Caco-2 (cell line): Measurements from ENCODE around the gene KRTAP9-2. TPM values are rescaled to one million over a fixed set of nuclear protein-coding genes. Genes with fewer than 3 reads are reported as not detected.
"Not testable (repeated sequence)": the region's sequence is repeated elsewhere in the genome, so short reads cannot be mapped to it uniquely, and the experiment has no call there.

Experiments
- BruUV-seq: library from RNA; stranded (reverse); fragments of 400-500 nt; replicated peaks from 2 replicates; lab custom pipeline; 2021; lab: Mats Ljungman, UMichigan
- CTCF ChIA-PET: fragments of 300-600 bp; sonication (Branson Sonifier 250); formaldehyde crosslinking; loops from one replicate; lab custom pipeline; 2022; ENCODE audit warnings: antibody characterized with exemption; lab: Charles Lee
- POLR2A ChIA-PET: fragments of 300-600 bp; sonication (Branson Sonifier 250); formaldehyde crosslinking; loops from one replicate; lab custom pipeline; 2022; ENCODE audit warnings: antibody characterized with exemption; lab: Charles Lee
- DNase-seq, 2 experiments: peaks; one replicate each; pipeline versions ENCODE4 v3.0.0 to v3.0.0-alpha.2; 2020 to 2022
- H3K27me3 ChIP-seq: replicated peaks from 2 replicates; pipeline ENCODE4 v1.6.0; 2011; ENCODE audit warnings: low read length; ENCODE audit not compliant: control insufficient read depth, insufficient read depth
- H3K36me3 ChIP-seq: 2 replicates; pipeline ENCODE4 v1.5.1; 2011; ENCODE audit warnings: low read length; ENCODE audit not compliant: control insufficient read depth, insufficient read depth
- H3K4me1 ChIP-seq: fragments of 250-450 bp; sonication (Bioruptor Pico); 2 replicates; pipeline ENCODE4 v1.5.1; 2020; ENCODE audit warnings: mild to moderate bottlenecking
- H3K4me3 ChIP-seq: 2 replicates; pipeline ENCODE4 v1.5.1; 2011; ENCODE audit warnings: low read depth, mild to moderate bottlenecking, control low read depth, low read length
- H3K9me3 ChIP-seq: fragments of 250-450 bp; sonication (Bioruptor Pico); 2 replicates; pipeline ENCODE4 v1.5.1; 2020; ENCODE audit warnings: mild to moderate bottlenecking, moderate library complexity
- H3K27ac Mint-ChIP-seq: one replicate; pipeline ENCODE4 v1.8.0; 2022; ENCODE audit warnings: mixed read lengths; ENCODE audit not compliant: unreplicated experiment
- H3K27me3 Mint-ChIP-seq: one replicate; pipeline ENCODE4 v1.8.0; 2022; ENCODE audit warnings: mixed read lengths; ENCODE audit not compliant: insufficient read depth, unreplicated experiment
- H3K36me3 Mint-ChIP-seq: one replicate; pipeline ENCODE4 v1.8.0; 2022; ENCODE audit warnings: mild to moderate bottlenecking, mixed read lengths; ENCODE audit not compliant: insufficient read depth, unreplicated experiment
- H3K4me1 Mint-ChIP-seq: one replicate; pipeline ENCODE4 v1.8.0; 2022; ENCODE audit warnings: low read depth, mixed read lengths; ENCODE audit not compliant: unreplicated experiment
- H3K4me3 Mint-ChIP-seq: one replicate; pipeline ENCODE4 v1.8.0; 2022; ENCODE audit warnings: mild to moderate bottlenecking, moderate library complexity, mixed read lengths; ENCODE audit not compliant: unreplicated experiment
- H3K9me3 Mint-ChIP-seq: one replicate; pipeline ENCODE4 v1.8.0; 2022; ENCODE audit warnings: mixed read lengths; ENCODE audit not compliant: unreplicated experiment
- intact Hi-C: fragments of 100-400 bp; cut with micrococcal nuclease; formaldehyde crosslinking; loops from one replicate; pipeline ENCODE4 v1.10.0; 2022; ENCODE audit not compliant: unreplicated experiment
- total RNA-seq: library from RNA; stranded (reverse); gene quantifications from 2 replicates; pipeline ENCODE4 v1.2.3, GENCODE V29; 2022
- TF ChIP-seq, protein P1 (sequence below), 2 experiments: fragments of 200-600 bp in 1 of 2; IDR thresholded peaks; 1 replicate in 1 of 2; 2 replicates in 1 of 2; pipeline versions ENCODE4 v1.5.1 to v1.8.0; 2011 to 2022; ENCODE audit warnings: antibody characterized with exemption in 1 of 2, control low read depth in 1 of 2, inconsistent platforms in 1 of 2, low read depth in 1 of 2, low read length in 1 of 2, mild to moderate bottlenecking in 1 of 2, moderate library complexity in 1 of 2; ENCODE audit not compliant: insufficient read depth in 1 of 2, severe bottlenecking in 1 of 2, unreplicated experiment in 1 of 2

The KRTAP9-2 gene
- total RNA-seq, 1 experiment from 2014 or later: not detected

DNA sequence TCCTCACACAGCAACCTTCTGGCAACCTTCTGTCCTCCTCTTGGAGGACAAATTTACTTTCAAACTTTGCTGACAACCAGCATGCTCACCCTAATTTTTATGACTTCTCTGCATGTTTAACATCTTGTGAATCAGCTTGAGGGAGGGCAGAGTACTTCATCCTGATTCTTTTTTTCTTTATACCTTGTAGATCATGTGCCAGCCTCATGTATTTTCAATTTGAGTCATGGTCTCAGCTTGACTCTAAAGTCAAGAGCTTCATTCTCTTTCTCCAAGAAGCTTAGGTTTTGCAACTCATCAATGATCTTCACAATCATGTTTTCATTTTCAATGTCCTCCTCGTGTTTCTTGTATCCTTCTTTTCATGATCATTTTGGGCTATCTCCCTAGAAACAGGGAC, 45.4 kb downstream of the KRTAP9-2 start:
- no peaks in the 10 kb centered on the region for H3K36me3 ChIP-seq
- no peak for DNase-seq
- Mint-ChIP-seq H3K4me3 (no peak overlapping the region), H3K9me3 (no peaks in the 10 kb centered on the region), H3K27ac (no peak overlapping the region), H3K27me3 (no peaks in the 10 kb centered on the region), H3K4me1 (peaks cover 9% of the 10 kb centered on the region), H3K36me3 (no peaks in the 10 kb centered on the region)
- ChIA-PET CTCF (no interaction called here), POLR2A (no interaction called here)
- no peaks in the 10 kb centered on the region for H3K27me3 ChIP-seq
- H3K4me1 ChIP-seq: no peaks in the 10 kb centered on the region; the same call in 1 of the 2 replicates
- BruUV-seq: no TSS peak
- no peak overlapping the region for H3K4me3 ChIP-seq
- intact Hi-C loops: no loop called here
- TF ChIP-seq, protein P1, sequence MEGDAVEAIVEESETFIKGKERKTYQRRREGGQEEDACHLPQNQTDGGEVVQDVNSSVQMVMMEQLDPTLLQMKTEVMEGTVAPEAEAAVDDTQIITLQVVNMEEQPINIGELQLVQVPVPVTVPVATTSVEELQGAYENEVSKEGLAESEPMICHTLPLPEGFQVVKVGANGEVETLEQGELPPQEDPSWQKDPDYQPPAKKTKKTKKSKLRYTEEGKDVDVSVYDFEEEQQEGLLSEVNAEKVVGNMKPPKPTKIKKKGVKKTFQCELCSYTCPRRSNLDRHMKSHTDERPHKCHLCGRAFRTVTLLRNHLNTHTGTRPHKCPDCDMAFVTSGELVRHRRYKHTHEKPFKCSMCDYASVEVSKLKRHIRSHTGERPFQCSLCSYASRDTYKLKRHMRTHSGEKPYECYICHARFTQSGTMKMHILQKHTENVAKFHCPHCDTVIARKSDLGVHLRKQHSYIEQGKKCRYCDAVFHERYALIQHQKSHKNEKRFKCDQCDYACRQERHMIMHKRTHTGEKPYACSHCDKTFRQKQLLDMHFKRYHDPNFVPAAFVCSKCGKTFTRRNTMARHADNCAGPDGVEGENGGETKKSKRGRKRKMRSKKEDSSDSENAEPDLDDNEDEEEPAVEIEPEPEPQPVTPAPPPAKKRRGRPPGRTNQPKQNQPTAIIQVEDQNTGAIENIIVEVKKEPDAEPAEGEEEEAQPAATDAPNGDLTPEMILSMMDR (IDR thresholded peaks at IDR 0.05; ENCODE audit: insufficient read depth in 1 of 2, low read depth in 1 of 2, low read length in 1 of 2, severe bottlenecking in 1 of 2, unreplicated experiment in 1 of 2): no peak
- no peaks in the 10 kb centered on the region for H3K9me3 ChIP-seq

DNA sequence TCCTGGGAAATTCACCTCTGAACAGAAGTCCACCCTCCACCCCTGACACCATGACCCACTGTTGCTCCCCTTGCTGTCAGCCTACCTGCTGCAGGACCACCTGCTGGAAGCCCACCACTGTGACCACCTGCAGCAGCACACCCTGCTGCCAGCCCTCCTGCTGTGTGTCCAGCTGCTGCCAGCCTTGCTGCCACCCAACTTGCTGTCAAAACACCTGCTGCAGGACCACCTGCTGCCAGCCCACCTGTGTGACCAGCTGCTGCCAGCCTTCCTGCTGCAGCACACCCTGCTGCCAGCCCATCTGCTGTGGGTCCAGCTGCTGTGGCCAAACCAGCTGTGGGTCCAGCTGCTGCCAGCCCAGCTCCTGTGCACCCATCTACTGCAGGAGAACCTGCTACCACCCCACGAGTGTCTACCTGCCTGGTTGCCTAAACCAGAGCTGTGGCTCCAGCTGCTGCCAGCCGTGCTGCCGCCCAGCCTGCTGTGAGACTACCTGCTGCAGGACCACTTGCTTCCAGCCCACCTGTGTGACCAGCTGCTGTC, 49.3 kb downstream of the KRTAP9-2 start, which contains the start of gene KRTAP9-7:
TSS of gene KRTAP9-7 (plus strand) at position 51 of the 543 bp plus-strand sequence. CDS start at position 51, 0 bp downstream.
- CTCF ChIA-PET, H3K4me3 ChIP-seq, H3K4me3 Mint-ChIP-seq, H3K27ac Mint-ChIP-seq, DNase-seq, intact Hi-C loops, BruUV-seq, H3K36me3 Mint-ChIP-seq, H3K27me3 ChIP-seq, POLR2A ChIA-PET, H3K36me3 ChIP-seq, H3K4me1 ChIP-seq, H3K9me3 Mint-ChIP-seq, H3K9me3 ChIP-seq, H3K4me1 Mint-ChIP-seq, H3K27me3 Mint-ChIP-seq: not testable (repeated sequence)

Other genes starting within 250 kb of the KRTAP9-2 start
- not detected in 2 replicates for gene KRT40, start 242.3 kb upstream of the KRTAP9-2 start, total RNA-seq
- not detected in 2 replicates for gene KRTAP3-3, start 232.5 kb upstream of the KRTAP9-2 start, total RNA-seq
- gene KRTAP3-2, start 226.7 kb upstream of the KRTAP9-2 start, total RNA-seq: not detected in 2 replicates
- gene KRTAP3-1, start 217.5 kb upstream of the KRTAP9-2 start, total RNA-seq: 7.4 and 7.9 TPM in 2 replicates
- not detected in 2 replicates for gene KRTAP1-5, start 199.4 kb upstream of the KRTAP9-2 start, total RNA-seq
- gene KRTAP1-4, start 196.5 kb upstream of the KRTAP9-2 start, total RNA-seq: not detected in 2 replicates
- gene KRTAP1-3, start 191.8 kb upstream of the KRTAP9-2 start, total RNA-seq: not detected in 2 replicates
- not detected in 2 replicates for gene KRTAP1-1, start 185.2 kb upstream of the KRTAP9-2 start, total RNA-seq
- not detected in 2 replicates for gene KRTAP2-1, start 179.3 kb upstream of the KRTAP9-2 start, total RNA-seq
- not detected in 2 replicates for gene KRTAP2-2, start 171.4 kb upstream of the KRTAP9-2 start, total RNA-seq
- 3.7 and 4.9 TPM in 2 replicates for gene KRTAP2-3, start 166.5 kb upstream of the KRTAP9-2 start, total RNA-seq
- gene KRTAP2-4, start 160.8 kb upstream of the KRTAP9-2 start, total RNA-seq: not detected in 2 replicates
- not detected in 2 replicates for gene KRTAP4-7, start 142.5 kb upstream of the KRTAP9-2 start, total RNA-seq
- not detected in 2 replicates for gene KRTAP4-8, start 128.5 kb upstream of the KRTAP9-2 start, total RNA-seq
- not detected in 2 replicates for gene KRTAP4-16, start 124.4 kb upstream of the KRTAP9-2 start, total RNA-seq
- gene KRTAP4-9, start 121.3 kb upstream of the KRTAP9-2 start, total RNA-seq: not detected in 2 replicates
- not detected in 2 replicates for gene KRTAP4-11, start 108.3 kb upstream of the KRTAP9-2 start, total RNA-seq
- not detected in 2 replicates for gene KRTAP4-12, start 102.5 kb upstream of the KRTAP9-2 start, total RNA-seq
- not detected in 2 replicates for gene KRTAP4-6, start 86.1 kb upstream of the KRTAP9-2 start, total RNA-seq
- not detected in 2 replicates for gene KRTAP4-5, start 76.8 kb upstream of the KRTAP9-2 start, total RNA-seq
- not detected in 2 replicates for gene KRTAP4-4, start 65.9 kb upstream of the KRTAP9-2 start, total RNA-seq
- gene KRTAP4-3, start 58.4 kb upstream of the KRTAP9-2 start, total RNA-seq: not detected in 2 replicates
- gene KRTAP4-2, start 48.4 kb upstream of the KRTAP9-2 start, total RNA-seq: not detected in 2 replicates
- 0.49 TPM in 1 of 2 replicates, not detected in the other for gene KRTAP4-1, start 41.7 kb upstream of the KRTAP9-2 start, total RNA-seq
- gene KRTAP9-1, start 36.8 kb upstream of the KRTAP9-2 start, total RNA-seq: not detected in 2 replicates
- not detected in 2 replicates for gene KRTAP9-3, start 5.8 kb downstream of the KRTAP9-2 start, total RNA-seq
- not detected in 2 replicates for gene KRTAP9-8, start 11.4 kb downstream of the KRTAP9-2 start, total RNA-seq
- gene KRTAP9-4, start 23.0 kb downstream of the KRTAP9-2 start, total RNA-seq: not detected in 2 replicates
- not detected in 2 replicates for gene KRTAP9-9, start 28.7 kb downstream of the KRTAP9-2 start, total RNA-seq
- not detected in 2 replicates for gene KRTAP9-6, start 38.7 kb downstream of the KRTAP9-2 start, total RNA-seq
- not detected in 2 replicates for gene KRTAP9-7, start 49.0 kb downstream of the KRTAP9-2 start, total RNA-seq
- not detected in 2 replicates for gene KRTAP29-1, start 76.2 kb downstream of the KRTAP9-2 start, total RNA-seq
- not detected in 2 replicates for gene KRTAP16-1, start 82.7 kb downstream of the KRTAP9-2 start, total RNA-seq
- gene KRTAP17-1, start 89.1 kb downstream of the KRTAP9-2 start, total RNA-seq: not detected in 2 replicates
- gene KRT33A, start 124.2 kb downstream of the KRTAP9-2 start, total RNA-seq: not detected in 2 replicates
- gene KRT33B, start 143.2 kb downstream of the KRTAP9-2 start, total RNA-seq: not detected in 2 replicates
- not detected in 2 replicates for gene KRT34, start 155.7 kb downstream of the KRTAP9-2 start, total RNA-seq
- not detected in 2 replicates for gene KRT31, start 171.0 kb downstream of the KRTAP9-2 start, total RNA-seq
- gene KRT37, start 197.9 kb downstream of the KRTAP9-2 start, total RNA-seq: not detected in 2 replicates
- gene KRT38, start 214.3 kb downstream of the KRTAP9-2 start, total RNA-seq: not detected in 2 replicates
- gene KRT32, start 240.7 kb downstream of the KRTAP9-2 start, total RNA-seq: not detected in 2 replicates